Transverse colon (tissue), 3 donors: ENCODE results near the gene TREH.

Source experiments
- CTCF ChIP-seq, 5 experiments: fragments of 200-600 bp in 3 of 5; fragments of 450-650 bp in 2 of 5; sonication (generic) in 3 of 5; IDR thresholded peaks; 1 replicate in 2 of 5; 2 replicates in 3 of 5; pipeline ENCODE4 v1.5.1; 2016 to 2017; ENCODE audit warnings: antibody characterized with exemption in 5 of 5, inconsistent platforms in 3 of 5, mild to moderate bottlenecking in 2 of 5, moderate library complexity in 1 of 5
- EP300 ChIP-seq: sonication (generic); formaldehyde crosslinking; IDR thresholded peaks from one replicate; pipeline ENCODE4 v1.6.1; 2017; ENCODE audit warnings: antibody characterized with exemption, low read depth
- POLR2A ChIP-seq: fragments of 450-650 bp; IDR thresholded peaks from one replicate; pipeline ENCODE4 v1.6.1; 2016; ENCODE audit warnings: antibody characterized with exemption, mild to moderate bottlenecking, moderate library complexity

GRCh38 chr11:118629761-118630661 is 49.4 kb downstream of the TREH start:
- TF ChIP-seq CTCF (IDR thresholded peaks at IDR 0.05), result no peak
- TF ChIP-seq POLR2A, result no peak
- no peak for TF ChIP-seq EP300
